ENCODE measurements around the gene TSPAN17. TPM values are rescaled to one million over a fixed set of nuclear protein-coding genes. Genes with fewer than 3 reads are reported as not detected.

TSPAN17 gene
- total RNA-seq, 6 experiments from 2014 or later = 10.9 to 20.8 (median 13.6) TPM

- intact Hi-C loops (cut with DNase I) = no loop called here
- Histone ChIP-seq H3K4me3 (no peak overlapping the region), H3K36me3 (no peaks in the 10 kb centered on the region), H3K27me3 (peaks cover 4 to 5% of the 10 kb centered on the region in 2 donors), H3K27ac (no peak overlapping the region), H3K4me1 (peaks cover 0 to 11% (median 0%) of the 10 kb centered on the region in 4 donors), H3K9me3 (no peaks in the 10 kb centered on the region)
- no peak for ATAC-seq
- WGBS (ENCODE audit: insufficient coverage, low coverage, low lambda C conversion rate, missing lambda C conversion rate) = 50% methylated on average over 5 of the region's 7 CpGs
- no peak for DNase-seq
- TF ChIP-seq CTCF (IDR thresholded peaks at IDR 0.05) (no peak), POLR2A (IDR thresholded peaks at IDR 0.05) (no peak)
These were observed 20.4 kb upstream of the TSPAN17 start for GRCh38 chr5:176626876-176627236.

DNA sequence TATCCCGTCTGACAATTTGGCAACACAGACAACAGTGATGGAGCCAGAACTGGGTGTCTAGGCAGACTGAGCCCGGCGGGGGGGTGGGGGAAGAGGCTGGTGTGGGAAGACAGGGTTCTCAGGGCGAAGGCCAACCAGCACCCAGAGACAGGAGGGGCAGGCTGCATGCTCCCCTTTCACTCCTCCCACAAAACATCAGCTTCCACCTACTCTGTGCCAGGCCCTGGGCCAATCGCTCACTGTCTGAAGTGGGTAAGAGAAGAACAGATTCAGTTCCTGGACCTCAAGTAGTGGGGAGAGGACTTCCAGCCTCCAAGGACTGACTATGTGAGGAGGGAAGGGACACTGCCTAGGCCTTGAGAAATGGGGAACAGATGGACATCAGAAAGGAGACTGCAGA, 19.7 kb upstream of the TSPAN17 start:
- Histone ChIP-seq H3K36me3 (no peaks in the 10 kb centered on the region), H3K27me3 (peaks cover 4 to 5% of the 10 kb centered on the region in 2 donors), H3K27ac (no peak overlapping the region), H3K4me1 (peaks cover 0 to 11% (median 0%) of the 10 kb centered on the region in 4 donors), H3K4me3 (no peak overlapping the region), H3K9me3 (no peaks in the 10 kb centered on the region)
- ATAC-seq (no peak), DNase-seq (no peak)
- no peak for TF ChIP-seq POLR2A (IDR thresholded peaks at IDR 0.05)
- TF ChIP-seq CTCF (IDR thresholded peaks at IDR 0.05) = no peak
- intact Hi-C loops (cut with DNase I) = no loop called here
- WGBS (ENCODE audit: insufficient coverage, low coverage, low lambda C conversion rate, missing lambda C conversion rate) = 63% methylated on average over 4 of the region's 5 CpGs

- H3K4me3 ChIP-seq = no peak overlapping the region
- intact Hi-C loops (cut with DNase I) = no loop called here
- no peak overlapping the region for H3K27ac ChIP-seq
- TF ChIP-seq CTCF (IDR thresholded peaks at IDR 0.05) = no peak
- no peak for TF ChIP-seq POLR2A (IDR thresholded peaks at IDR 0.05)
- DNase-seq (no peak), ATAC-seq (no peak)
- no peaks in the 10 kb centered on the region for H3K9me3 ChIP-seq
- 53% methylated on average over 9 of the region's 13 CpGs for WGBS (ENCODE audit: insufficient coverage, low coverage, low lambda C conversion rate, missing lambda C conversion rate)
- H3K36me3 ChIP-seq = no peaks in the 10 kb centered on the region
- H3K4me1 ChIP-seq = peaks cover 0 to 11% (median 0%) of the 10 kb centered on the region in 4 donors
- peaks cover 4 to 5% of the 10 kb centered on the region in 2 donors for H3K27me3 ChIP-seq
These were observed 18.7 kb upstream of the TSPAN17 start for GRCh38 chr5:176628406-176629228.

- DNase-seq (no peak), ATAC-seq (no peak)
- no peak for TF ChIP-seq POLR2A (IDR thresholded peaks at IDR 0.05)
- TF ChIP-seq CTCF (IDR thresholded peaks at IDR 0.05) = no peak
- Histone ChIP-seq H3K9me3 (no peaks in the 10 kb centered on the region), H3K4me3 (no peak overlapping the region), H3K27ac (no peak overlapping the region), H3K4me1 (peaks cover 0 to 11% (median 0%) of the 10 kb centered on the region in 4 donors), H3K36me3 (no peaks in the 10 kb centered on the region), H3K27me3 (peaks cover 4 to 5% of the 10 kb centered on the region in 2 donors)
- WGBS (ENCODE audit: insufficient coverage, low coverage, low lambda C conversion rate, missing lambda C conversion rate) = 3% methylated on average over 15 of the region's 34 CpGs
- intact Hi-C loops (cut with DNase I) = no loop called here
These were observed 17.9 kb upstream of the TSPAN17 start for GRCh38 chr5:176629317-176629852.

Data from right lobe of liver (tissue), 6 donors.